IPS-18a (cell line): Measurements from ENCODE around the gene PPP2R3B.

Experiments
- H3K27ac ChIP-seq: one replicate; pipeline ENCODE4 v1.5.1; 2013; ENCODE audit warnings: low read length
- H3K27me3 ChIP-seq: one replicate; pipeline ENCODE4 v1.6.1; 2013; ENCODE audit warnings: mild to moderate bottlenecking, low read length; ENCODE audit not compliant: control insufficient read depth, insufficient read depth
- H3K36me3 ChIP-seq: one replicate; pipeline ENCODE4 v1.6.1; 2013; ENCODE audit warnings: low read depth, low read length; ENCODE audit not compliant: control insufficient read depth
- H3K4me1 ChIP-seq: one replicate; pipeline ENCODE4 v1.6.1; 2013; ENCODE audit warnings: low read depth, low read length; ENCODE audit not compliant: control insufficient read depth
- H3K4me3 ChIP-seq: one replicate; pipeline ENCODE4 v1.5.1; 2013; ENCODE audit warnings: low read length
- H3K9ac ChIP-seq: one replicate; pipeline ENCODE4 v1.6.1; 2013; ENCODE audit warnings: mild to moderate bottlenecking, low read length, moderate library complexity
- H3K9me3 ChIP-seq: one replicate; pipeline ENCODE4 v1.6.1; 2013; ENCODE audit warnings: low read depth, low read length; ENCODE audit not compliant: control insufficient read depth

Gene PPP2R3B

GRCh38 chrX:288561-288991, 98.1 kb downstream of the PPP2R3B start:
- peaks cover 81% of the 10 kb centered on the region for H3K36me3 ChIP-seq
- H3K9ac ChIP-seq = no peak overlapping the region
- no peaks in the 10 kb centered on the region for H3K9me3 ChIP-seq
- H3K4me3 ChIP-seq = no peak overlapping the region
- no peak overlapping the region for H3K27ac ChIP-seq
- H3K4me1 ChIP-seq = no peaks in the 10 kb centered on the region
- no peaks in the 10 kb centered on the region for H3K27me3 ChIP-seq

GRCh38 chrX:287670-288069, 99.0 kb downstream of the PPP2R3B start:
- H3K4me1 ChIP-seq = no peaks in the 10 kb centered on the region
- peaks cover 72% of the 10 kb centered on the region for H3K36me3 ChIP-seq
- no peak overlapping the region for H3K4me3 ChIP-seq
- no peaks in the 10 kb centered on the region for H3K27me3 ChIP-seq
- no peak overlapping the region for H3K27ac ChIP-seq
- no peak overlapping the region for H3K9ac ChIP-seq
- no peaks in the 10 kb centered on the region for H3K9me3 ChIP-seq

- no peaks in the 10 kb centered on the region for H3K4me1 ChIP-seq
- H3K9ac ChIP-seq = no peak overlapping the region
- H3K27ac ChIP-seq = no peak overlapping the region
- peaks cover 51% of the 10 kb centered on the region for H3K36me3 ChIP-seq
- no peaks in the 10 kb centered on the region for H3K27me3 ChIP-seq
- no peak overlapping the region for H3K4me3 ChIP-seq
- H3K9me3 ChIP-seq = no peaks in the 10 kb centered on the region
Observed at GRCh38 chrX:285076-285677, 101.5 kb downstream of the PPP2R3B start.
